SK-N-MC (cell line): ENCODE data around the gene AKNA.

ENCODE experiments used
- DNase-seq: peaks from one replicate; pipeline ENCODE4 v3.0.0-alpha.2; 2011; ENCODE audit warnings: low read depth, low spot score
- H3K27ac ChIP-seq: fragments of 200-600 bp; sonication (generic); 2 replicates; pipeline ENCODE4 v1.5.1; 2016; ENCODE audit warnings: mixed run types
- H3K36me3 ChIP-seq: fragments of 200-600 bp; sonication (generic); 2 replicates; pipeline ENCODE4 v1.6.1; 2017; ENCODE audit warnings: antibody characterized with exemption, low read length, mixed read lengths; ENCODE audit not compliant: insufficient read depth
- H3K4me3 ChIP-seq: fragments of 200-600 bp; sonication (generic); 2 replicates; pipeline ENCODE4 v1.5.1; 2016
- H3K9ac ChIP-seq: fragments of 200-600 bp; sonication (generic); 2 replicates; pipeline ENCODE4 v1.8.0; 2017; ENCODE audit warnings: mixed run types, mixed read lengths; ENCODE audit not compliant: insufficient read length
- H3K9me3 ChIP-seq: fragments of 200-600 bp; sonication (generic); 2 replicates; pipeline ENCODE4 v1.6.1; 2017; ENCODE audit warnings: low read depth, mild to moderate bottlenecking, antibody characterized with exemption, low read length, moderate library complexity, mixed read lengths
- EZH2 ChIP-seq: fragments of 200-600 bp; sonication (generic); IDR thresholded peaks from one replicate; pipeline ENCODE4 v1.6.1; 2017; ENCODE audit warnings: antibody characterized with exemption
- FOXP2 ChIP-seq: optimal IDR thresholded peaks from 2 replicates; pipeline ENCODE3; 2011; ENCODE audit warnings: mild to moderate bottlenecking, moderate library complexity; ENCODE audit not compliant: insufficient read depth; ENCODE audit errors: extremely low read length, control extremely low read depth
- POLR2AphosphoS5 ChIP-seq: IDR thresholded peaks from 2 replicates; pipeline ENCODE4 v1.6.1; 2012; ENCODE audit warnings: mild to moderate bottlenecking, low read depth, low read length, borderline replicate concordance

Gene AKNA

DNA sequence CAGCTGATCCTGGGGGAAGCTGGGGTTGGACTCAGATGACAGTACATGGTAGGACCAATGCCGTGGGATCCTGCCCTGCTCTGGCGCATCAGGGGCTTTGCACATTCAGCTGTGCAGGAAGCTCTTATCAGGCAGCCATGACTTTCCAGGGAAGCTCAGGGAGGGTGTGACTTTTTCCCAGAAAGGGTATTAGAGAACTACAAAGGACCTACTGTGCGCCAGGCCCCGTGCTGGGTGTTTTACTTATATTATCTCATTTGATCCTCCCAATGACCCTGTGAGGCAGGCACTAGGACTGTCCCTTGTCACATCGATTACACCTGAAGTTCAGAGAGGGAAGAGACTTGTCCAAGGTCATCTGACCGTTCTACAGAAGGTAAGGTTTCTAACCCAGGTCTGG, 23.7 kb upstream of the AKNA start:
- H3K36me3 ChIP-seq: no peaks in the 10 kb centered on the region
- no peak for DNase-seq
- H3K27ac ChIP-seq: no peak overlapping the region
- H3K9me3 ChIP-seq: no peaks in the 10 kb centered on the region
- no peak overlapping the region for H3K4me3 ChIP-seq
- H3K9ac ChIP-seq: no peak overlapping the region
- TF ChIP-seq EZH2 (no peak), FOXP2 (no peak), POLR2AphosphoS5 (no peak)

DNA sequence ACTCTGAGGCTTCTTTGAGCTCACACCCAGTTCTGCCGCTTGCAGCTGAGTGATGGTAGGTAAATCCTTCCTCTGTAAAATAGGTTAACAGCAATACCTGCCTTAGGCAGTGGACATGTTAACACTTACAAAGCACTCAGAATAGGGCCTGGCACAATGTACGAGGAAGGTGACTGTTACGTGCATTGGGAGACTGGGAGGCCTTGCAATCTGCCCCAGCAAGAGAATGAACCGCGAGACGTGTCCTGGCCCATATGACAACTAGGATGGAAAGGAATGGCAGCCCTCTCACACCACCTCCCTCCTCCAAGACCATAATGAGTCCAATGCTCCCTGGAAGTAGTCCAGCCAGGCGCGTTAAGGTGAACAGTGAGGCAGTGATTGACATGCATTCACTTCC, 23.1 kb upstream of the AKNA start:
- no peak overlapping the region for H3K27ac ChIP-seq
- TF ChIP-seq FOXP2 (no peak), EZH2 (no peak), POLR2AphosphoS5 (no peak)
- DNase-seq: no peak
- H3K36me3 ChIP-seq: no peaks in the 10 kb centered on the region
- H3K4me3 ChIP-seq: no peak overlapping the region
- H3K9me3 ChIP-seq: no peaks in the 10 kb centered on the region
- H3K9ac ChIP-seq: no peak overlapping the region

DNA sequence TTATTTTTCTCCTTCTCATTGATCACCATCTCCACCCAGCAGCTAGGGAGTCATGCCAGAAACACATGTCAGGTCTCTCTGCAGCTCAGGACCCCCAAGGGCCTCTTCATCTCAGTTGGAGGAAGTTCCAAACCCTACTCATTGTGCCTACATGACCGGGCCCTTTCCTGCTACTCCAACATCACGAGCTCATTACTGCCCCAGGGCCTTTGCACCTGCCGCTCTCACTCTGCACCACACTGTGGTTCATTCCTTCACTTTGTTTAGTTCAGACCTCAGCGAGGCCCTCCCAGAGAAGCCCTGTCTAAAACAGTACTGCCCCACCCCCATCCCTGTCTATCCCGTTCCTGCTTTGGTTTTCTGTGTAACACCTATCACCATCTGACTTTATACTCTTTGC, 22.1 kb upstream of the AKNA start:
- H3K36me3 ChIP-seq: no peaks in the 10 kb centered on the region
- H3K9ac ChIP-seq: no peak overlapping the region
- no peak for DNase-seq
- H3K27ac ChIP-seq: no peak overlapping the region
- H3K4me3 ChIP-seq: no peak overlapping the region
- no peak for TF ChIP-seq FOXP2
- TF ChIP-seq POLR2AphosphoS5: no peak
- no peak for TF ChIP-seq EZH2
- no peaks in the 10 kb centered on the region for H3K9me3 ChIP-seq

DNA sequence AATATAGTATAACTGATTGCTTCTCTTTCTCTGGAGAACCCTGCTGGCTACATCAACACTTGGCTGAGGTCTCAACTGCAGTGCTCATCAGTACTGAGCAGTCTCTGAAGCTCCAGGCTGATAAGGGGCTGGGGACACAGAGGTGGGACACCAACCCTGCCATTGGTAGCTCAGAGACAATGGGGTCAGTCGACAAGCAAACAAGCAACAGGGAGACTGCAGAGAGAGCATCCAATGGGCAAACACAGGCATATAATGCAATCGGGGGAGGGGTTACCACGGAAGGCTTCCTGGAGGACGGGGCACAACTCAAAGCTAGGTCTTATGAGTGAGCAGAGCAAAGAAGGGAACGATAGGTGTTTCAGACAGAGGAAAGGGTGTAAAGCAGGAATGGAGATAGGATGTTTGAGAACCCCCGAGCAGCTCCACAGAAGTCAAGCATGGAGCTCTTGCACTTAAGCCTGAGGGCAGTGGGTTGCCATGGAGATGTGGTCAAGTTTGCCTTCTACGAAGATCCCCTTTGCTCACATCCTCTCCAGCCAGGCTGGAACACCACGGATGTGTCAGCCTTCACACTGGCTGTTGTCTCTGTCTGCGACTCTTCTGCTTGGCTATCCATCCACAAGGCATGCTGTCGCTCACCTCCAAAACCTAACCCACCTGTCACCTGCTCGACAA, 21.5 kb upstream of the AKNA start:
- H3K9ac ChIP-seq: no peak overlapping the region
- no peak for DNase-seq
- H3K36me3 ChIP-seq: no peaks in the 10 kb centered on the region
- H3K9me3 ChIP-seq: no peaks in the 10 kb centered on the region
- H3K27ac ChIP-seq: no peak overlapping the region
- TF ChIP-seq FOXP2: no peak
- no peak for TF ChIP-seq POLR2AphosphoS5
- TF ChIP-seq EZH2: no peak
- H3K4me3 ChIP-seq: no peak overlapping the region

- Histone ChIP-seq H3K9ac (no peak overlapping the region), H3K4me3 (no peak overlapping the region), H3K36me3 (no peaks in the 10 kb centered on the region), H3K9me3 (no peaks in the 10 kb centered on the region), H3K27ac (no peak overlapping the region)
- DNase-seq: no peak
- TF ChIP-seq FOXP2: no peak
- no peak for TF ChIP-seq EZH2
- no peak for TF ChIP-seq POLR2AphosphoS5
Measured at GRCh38 chr9:114408645-114409044, 20.9 kb upstream of the AKNA start.

GRCh38 chr9:114407889-114408288, 20.1 kb upstream of the AKNA start:
- Histone ChIP-seq H3K27ac (no peak overlapping the region), H3K9me3 (no peaks in the 10 kb centered on the region), H3K9ac (no peak overlapping the region), H3K36me3 (no peaks in the 10 kb centered on the region; the same call in 1 of the 2 replicates), H3K4me3 (no peak overlapping the region)
- no peak for DNase-seq
- TF ChIP-seq EZH2 (no peak), POLR2AphosphoS5 (no peak), FOXP2 (no peak)

DNA sequence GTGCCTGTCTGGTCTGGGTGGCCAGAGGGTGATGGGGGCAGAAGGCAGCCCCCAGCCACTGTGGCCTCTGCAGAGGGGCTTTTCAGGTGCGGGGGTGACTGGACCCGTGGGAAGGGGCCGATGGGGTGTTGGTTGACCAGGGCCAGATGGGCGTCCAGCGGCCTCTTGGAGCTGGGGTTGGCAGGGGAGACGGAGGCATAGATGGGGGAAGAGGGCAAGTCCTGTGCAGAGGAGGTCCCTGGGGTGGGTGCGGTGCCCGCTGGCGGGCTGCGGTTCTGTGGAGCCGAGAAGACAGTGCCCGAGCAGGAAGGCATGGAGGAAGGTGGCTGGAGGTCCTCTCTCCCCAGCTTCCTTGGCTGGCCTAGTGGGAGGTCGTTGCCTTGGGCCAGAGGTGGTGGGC, 18.7 kb upstream of the AKNA start:
- TF ChIP-seq FOXP2 (no peak), EZH2 (no peak), POLR2AphosphoS5 (no peak)
- H3K27ac ChIP-seq: no peak overlapping the region
- no peaks in the 10 kb centered on the region for H3K9me3 ChIP-seq
- H3K4me3 ChIP-seq: no peak overlapping the region
- no peak overlapping the region for H3K9ac ChIP-seq
- DNase-seq: no peak
- H3K36me3 ChIP-seq: no peaks in the 10 kb centered on the region; the same call in 1 of the 2 replicates

GRCh38 chr9:114405294-114406034, 17.7 kb upstream of the AKNA start:
- DNase-seq: peak; percentile 47
- peak overlapping the region; percentile 8 for H3K9ac ChIP-seq
- no peaks in the 10 kb centered on the region; the same call in 1 of the 2 replicates for H3K36me3 ChIP-seq
- TF ChIP-seq POLR2AphosphoS5 (no peak), EZH2 (no peak)
- H3K4me3 ChIP-seq: no peak overlapping the region
- H3K27ac ChIP-seq: no peak overlapping the region
- H3K9me3 ChIP-seq: no peaks in the 10 kb centered on the region
